ENCODE data around the gene LGR6.

The LGR6 gene

GRCh38 chr1:202210969-202211368 lies 17.4 kb downstream of the LGR6 start:
- no peak for TF ChIP-seq TAF1 (IDR thresholded peaks at IDR 0.05; ENCODE audit: borderline replicate concordance, insufficient read depth, low read length)

GRCh38 chr1:202212787-202213186 lies 19.2 kb downstream of the LGR6 start:
- peak in 1 of 2 experiments; percentile 58; a peak in 1 of 4 replicates for TF ChIP-seq REST (IDR thresholded peaks at IDR 0.05; ENCODE audit: insufficient read depth in 1 of 2, low read depth in 2 of 2, low read length in 2 of 2)
- TF ChIP-seq FOXP2 (optimal IDR thresholded peaks at IDR 0.05; ENCODE audit: borderline replicate concordance, extremely low read depth, extremely low read length, insufficient read depth): no peak

- TF ChIP-seq FOXP2 (optimal IDR thresholded peaks at IDR 0.05; ENCODE audit: borderline replicate concordance, extremely low read depth, extremely low read length, insufficient read depth) (no peak), TAF1 (IDR thresholded peaks at IDR 0.05; ENCODE audit: borderline replicate concordance, insufficient read depth, low read length) (no peak), POLR2AphosphoS5 (IDR thresholded peaks at IDR 0.05; ENCODE audit: low read depth, low read length) (no peak), SIN3A (IDR thresholded peaks at IDR 0.05; ENCODE audit: borderline replicate concordance, insufficient read depth, low read length) (no peak), REST (IDR thresholded peaks at IDR 0.05; ENCODE audit: insufficient read depth in 1 of 2, low read depth in 2 of 2, low read length in 2 of 2) (no peak)
Observed at GRCh38 chr1:202213361-202214088, 19.9 kb downstream of the LGR6 start.

- TF ChIP-seq SIN3A (IDR thresholded peaks at IDR 0.05; ENCODE audit: borderline replicate concordance, insufficient read depth, low read length) (no peak), FOXP2 (optimal IDR thresholded peaks at IDR 0.05; ENCODE audit: borderline replicate concordance, extremely low read depth, extremely low read length, insufficient read depth) (no peak), REST (IDR thresholded peaks at IDR 0.05; ENCODE audit: insufficient read depth in 1 of 2, low read depth in 2 of 2, low read length in 2 of 2) (no peak), POLR2AphosphoS5 (IDR thresholded peaks at IDR 0.05; ENCODE audit: low read depth, low read length) (no peak), TAF1 (IDR thresholded peaks at IDR 0.05; ENCODE audit: borderline replicate concordance, insufficient read depth, low read length) (no peak)
Observed at GRCh38 chr1:202214089-202214843, 20.7 kb downstream of the LGR6 start.

GRCh38 chr1:202215472-202216130 lies 22.0 kb downstream of the LGR6 start:
- no peak for TF ChIP-seq FOXP2 (optimal IDR thresholded peaks at IDR 0.05; ENCODE audit: borderline replicate concordance, extremely low read depth, extremely low read length, insufficient read depth)
- TF ChIP-seq REST (IDR thresholded peaks at IDR 0.05; ENCODE audit: insufficient read depth in 1 of 2, low read depth in 2 of 2, low read length in 2 of 2): no peak
- no peak for TF ChIP-seq SIN3A (IDR thresholded peaks at IDR 0.05; ENCODE audit: borderline replicate concordance, insufficient read depth, low read length)
- TF ChIP-seq TAF1 (IDR thresholded peaks at IDR 0.05; ENCODE audit: borderline replicate concordance, insufficient read depth, low read length): no peak
- no peak for TF ChIP-seq POLR2AphosphoS5 (IDR thresholded peaks at IDR 0.05; ENCODE audit: low read depth, low read length)

All from PFSK-1 (cell line).